ENCODE measurements around the gene MRTFA.
"Not testable (repeated sequence)": the region's sequence is repeated elsewhere in the genome, so short reads cannot be mapped to it uniquely, and the experiment has no call there.

The MRTFA gene

GRCh38 chr22:40659166-40659565 lies 22.6 kb upstream of the MRTFA start:
- DNase-seq (ENCODE audit: low read depth) = no peak

GRCh38 chr22:40656651-40657050 lies 20.1 kb upstream of the MRTFA start:
- not testable (repeated sequence) for DNase-seq (ENCODE audit: low read depth)

- DNase-seq (ENCODE audit: low read depth) = not testable (repeated sequence)
These were observed 19.4 kb upstream of the MRTFA start for GRCh38 chr22:40655941-40656340.

- DNase-seq (ENCODE audit: low read depth) = no peak
These were observed 18.1 kb upstream of the MRTFA start for GRCh38 chr22:40654522-40655167.

GRCh38 chr22:40653361-40653760 lies 16.8 kb upstream of the MRTFA start:
- DNase-seq (ENCODE audit: low read depth) = no peak

- DNase-seq (ENCODE audit: low read depth) = peak; percentile 56
These were observed 15.3 kb upstream of the MRTFA start for GRCh38 chr22:40651563-40652501.

- DNase-seq (ENCODE audit: low read depth) = no peak
These were observed 14.5 kb upstream of the MRTFA start for GRCh38 chr22:40651057-40651456.

GRCh38 chr22:40648386-40648785 lies 11.9 kb upstream of the MRTFA start:
- no peak for DNase-seq (ENCODE audit: low read depth)

- no peak for DNase-seq (ENCODE audit: low read depth)
These were observed 9.2 kb upstream of the MRTFA start for GRCh38 chr22:40645579-40646197.

- no peak for DNase-seq (ENCODE audit: low read depth)
These were observed 5.8 kb upstream of the MRTFA start for GRCh38 chr22:40642316-40642715.

- DNase-seq (ENCODE audit: low read depth) = no peak
These were observed 4.8 kb upstream of the MRTFA start for GRCh38 chr22:40641269-40641668.

- DNase-seq (ENCODE audit: low read depth) = no peak
These were observed 1.7 kb upstream of the MRTFA start for GRCh38 chr22:40638261-40638660.

- no peak for DNase-seq (ENCODE audit: low read depth)
These were observed 948 bp upstream of the MRTFA start for GRCh38 chr22:40637183-40638150.

- DNase-seq (ENCODE audit: low read depth) = no peak
These were observed 559 bp downstream of the MRTFA start for GRCh38 chr22:40635940-40636379.

GRCh38 chr22:40635043-40635939 lies 1.2 kb downstream of the MRTFA start:
- DNase-seq (ENCODE audit: low read depth) = no peak

- no peak for DNase-seq (ENCODE audit: low read depth)
These were observed 2.2 kb downstream of the MRTFA start for GRCh38 chr22:40634119-40634903.

GRCh38 chr22:40633036-40633435 lies 3.5 kb downstream of the MRTFA start:
- no peak for DNase-seq (ENCODE audit: low read depth)

- DNase-seq (ENCODE audit: low read depth) = no peak
These were observed 4.6 kb downstream of the MRTFA start for GRCh38 chr22:40631925-40632324.

- DNase-seq (ENCODE audit: low read depth) = no peak
These were observed 8.0 kb downstream of the MRTFA start for GRCh38 chr22:40628354-40629042.

Data from activated T-helper 1 cell treated with Interleukin-2 at 50 U/mL for 16 hours (primary cell).